Neural cell (in vitro differentiated cells): ENCODE measurements around the gene ARHGAP40.

Experiments used
- CTCF ChIP-seq: fragments of 450-650 bp; IDR thresholded peaks from 2 replicates; pipeline ENCODE4 v1.5.1; 2014; ENCODE audit warnings: antibody characterized with exemption, mild to moderate bottlenecking, moderate library complexity; ENCODE audit not compliant: poor library complexity, severe bottlenecking
- EP300 ChIP-seq: fragments of 450-650 bp; conservative IDR thresholded peaks from 2 replicates; pipeline ENCODE4 v1.6.1; 2014; ENCODE audit warnings: antibody characterized with exemption, mild to moderate bottlenecking, moderate library complexity; ENCODE audit not compliant: poor library complexity, severe bottlenecking
- EZH2 ChIP-seq: fragments of 200-600, 300-800 bp; shearing (Covaris generic), sonication (generic); IDR thresholded peaks from 2 replicates; pipeline ENCODE4 v1.6.1; 2014; ENCODE audit warnings: antibody characterized with exemption, low read length, borderline replicate concordance, mild to moderate bottlenecking; ENCODE audit not compliant: insufficient read depth, poor library complexity, severe bottlenecking
- POLR2AphosphoS5 ChIP-seq: IDR thresholded peaks from 2 replicates; pipeline ENCODE4 v1.6.1; 2012
- RAD21 ChIP-seq: fragments of 450-650 bp; conservative IDR thresholded peaks from 2 replicates; pipeline ENCODE4 v1.6.1; 2014; ENCODE audit warnings: antibody characterized with exemption, mild to moderate bottlenecking, moderate library complexity
- REST ChIP-seq: IDR thresholded peaks from 2 replicates; pipeline ENCODE4 v1.6.1; 2012; ENCODE audit warnings: borderline replicate concordance

GRCh38 chr20:38659597-38659880 is 57.9 kb downstream of the ARHGAP40 start:
- TF ChIP-seq RAD21 (no peak), CTCF (no peak), POLR2AphosphoS5 (no peak), REST (no peak), EP300 (peak; percentile 7), EZH2 (no peak)
